ENCODE data around the gene WDR82.

The WDR82 gene

GRCh38 chr3:52217409-52217805, 61.0 kb downstream of the WDR82 start:
- Histone ChIP-seq H3K27me3 (ENCODE audit: low read depth, low read length) (no peaks in the 10 kb centered on the region), H3K9me3 (ENCODE audit: control insufficient read depth in 1 of 2, low read length in 2 of 2) (no peaks in the 10 kb centered on the region), H3K36me3 (ENCODE audit: control insufficient read depth in 1 of 2, insufficient read depth in 2 of 2, low read length in 2 of 2) (peaks cover 24 to 32% of the 10 kb centered on the region in 2 donors), H3K4me1 (ENCODE audit: control insufficient read depth in 1 of 2, insufficient read depth in 2 of 2, low read length in 2 of 2) (peaks cover 9 to 26% of the 10 kb centered on the region in 2 donors), H3K27ac (ENCODE audit: low read length) (peak overlapping the region; percentile 87), H3K4me3 (ENCODE audit: low read depth in 1 of 2, low read length in 2 of 2) (no peak overlapping the region)

DNA sequence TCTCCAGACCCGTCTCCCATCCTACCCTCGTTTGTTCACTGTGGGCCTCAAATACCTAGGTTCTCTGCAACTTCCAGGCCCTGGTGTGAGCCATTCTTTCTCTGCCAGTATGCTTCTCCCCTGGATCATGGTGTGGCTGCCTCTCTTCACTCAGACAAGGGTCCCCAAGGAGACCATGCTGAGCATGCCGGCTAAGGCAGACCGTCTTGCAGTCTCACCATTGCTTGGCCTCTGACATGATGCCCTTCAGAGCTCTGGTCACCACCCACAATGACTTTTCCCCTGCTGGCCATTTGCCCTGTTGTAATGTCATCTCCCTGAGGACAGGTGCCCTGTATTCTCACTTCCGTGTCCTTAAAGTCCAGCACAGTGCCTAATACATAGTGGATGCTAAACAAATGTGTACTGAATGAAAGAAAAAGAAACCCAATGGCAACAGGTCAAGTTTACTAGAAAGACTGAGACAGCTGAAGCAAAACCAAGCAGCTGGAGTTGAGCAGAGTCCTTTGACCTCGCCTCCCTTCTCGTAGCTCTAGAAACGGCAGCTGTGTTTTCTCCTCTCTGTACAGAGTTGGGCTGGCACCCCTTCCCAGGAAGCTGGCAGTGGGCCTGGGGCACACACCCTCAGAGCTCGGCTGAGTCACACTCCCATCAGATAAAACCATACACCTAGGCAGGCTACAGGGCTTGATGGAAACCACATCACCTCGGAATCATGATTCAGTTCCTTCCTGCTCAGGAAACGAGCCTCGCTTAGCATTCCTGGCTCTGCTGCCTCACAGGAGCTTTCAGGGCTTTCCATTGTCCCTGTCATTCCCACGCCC, 61.7 kb downstream of the WDR82 start:
- H3K4me3 ChIP-seq (ENCODE audit: low read depth in 1 of 2, low read length in 2 of 2): no peak overlapping the region
- peak overlapping the region; percentile 87 for H3K27ac ChIP-seq (ENCODE audit: low read length)
- no peaks in the 10 kb centered on the region for H3K9me3 ChIP-seq (ENCODE audit: control insufficient read depth in 1 of 2, low read length in 2 of 2)
- peaks cover 9 to 26% of the 10 kb centered on the region in 2 donors for H3K4me1 ChIP-seq (ENCODE audit: control insufficient read depth in 1 of 2, insufficient read depth in 2 of 2, low read length in 2 of 2)
- no peaks in the 10 kb centered on the region for H3K27me3 ChIP-seq (ENCODE audit: low read depth, low read length)
- peaks cover 29 to 38% of the 10 kb centered on the region in 2 donors for H3K36me3 ChIP-seq (ENCODE audit: control insufficient read depth in 1 of 2, insufficient read depth in 2 of 2, low read length in 2 of 2)

GRCh38 chr3:52215351-52215750, 63.1 kb downstream of the WDR82 start:
- no peaks in the 10 kb centered on the region for H3K9me3 ChIP-seq (ENCODE audit: control insufficient read depth in 1 of 2, low read length in 2 of 2)
- no peaks in the 10 kb centered on the region for H3K27me3 ChIP-seq (ENCODE audit: low read depth, low read length)
- peaks cover 9 to 20% of the 10 kb centered on the region in 2 donors for H3K4me1 ChIP-seq (ENCODE audit: control insufficient read depth in 1 of 2, insufficient read depth in 2 of 2, low read length in 2 of 2)
- H3K27ac ChIP-seq (ENCODE audit: low read length): no peak overlapping the region
- H3K36me3 ChIP-seq (ENCODE audit: control insufficient read depth in 1 of 2, insufficient read depth in 2 of 2, low read length in 2 of 2): peaks cover 40 to 53% of the 10 kb centered on the region in 2 donors
- H3K4me3 ChIP-seq (ENCODE audit: low read depth in 1 of 2, low read length in 2 of 2): no peak overlapping the region

GRCh38 chr3:52213901-52214300, 64.5 kb downstream of the WDR82 start:
- no peaks in the 10 kb centered on the region for H3K9me3 ChIP-seq (ENCODE audit: control insufficient read depth in 1 of 2, low read length in 2 of 2)
- peaks cover 53 to 67% of the 10 kb centered on the region in 2 donors for H3K36me3 ChIP-seq (ENCODE audit: control insufficient read depth in 1 of 2, insufficient read depth in 2 of 2, low read length in 2 of 2)
- no peak overlapping the region for H3K4me3 ChIP-seq (ENCODE audit: low read depth in 1 of 2, low read length in 2 of 2)
- no peak overlapping the region for H3K27ac ChIP-seq (ENCODE audit: low read length)
- peaks cover 9 to 20% of the 10 kb centered on the region in 2 donors for H3K4me1 ChIP-seq (ENCODE audit: control insufficient read depth in 1 of 2, insufficient read depth in 2 of 2, low read length in 2 of 2)
- no peaks in the 10 kb centered on the region for H3K27me3 ChIP-seq (ENCODE audit: low read depth, low read length)

DNA sequence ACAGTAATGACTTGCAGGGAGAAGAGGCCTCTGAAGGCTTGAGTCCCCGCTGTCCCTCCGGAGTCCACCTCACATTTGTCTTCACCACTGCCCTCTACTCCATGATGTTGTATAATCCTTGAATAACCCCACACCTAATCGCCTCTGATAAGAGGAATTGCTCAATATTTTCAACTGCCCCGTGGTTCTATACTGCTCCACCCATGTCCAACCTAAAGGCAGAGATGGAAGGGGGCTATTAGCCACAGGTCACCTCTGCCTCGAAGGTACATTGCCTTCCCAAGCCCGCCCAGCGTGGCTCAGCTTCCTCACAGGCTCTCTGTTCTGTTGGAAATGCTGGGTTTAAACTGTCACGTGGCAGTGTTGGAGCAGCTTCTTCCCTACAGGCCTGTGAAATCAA, 65.4 kb downstream of the WDR82 start:
- Histone ChIP-seq H3K4me3 (ENCODE audit: low read depth in 1 of 2, low read length in 2 of 2) (no peak overlapping the region), H3K36me3 (ENCODE audit: control insufficient read depth in 1 of 2, insufficient read depth in 2 of 2, low read length in 2 of 2) (peaks cover 62 to 76% of the 10 kb centered on the region in 2 donors), H3K9me3 (ENCODE audit: control insufficient read depth in 1 of 2, low read length in 2 of 2) (no peaks in the 10 kb centered on the region), H3K4me1 (ENCODE audit: control insufficient read depth in 1 of 2, insufficient read depth in 2 of 2, low read length in 2 of 2) (peaks cover 9 to 17% of the 10 kb centered on the region in 2 donors), H3K27me3 (ENCODE audit: low read depth, low read length) (no peaks in the 10 kb centered on the region), H3K27ac (ENCODE audit: low read length) (no peak overlapping the region)

GRCh38 chr3:52211268-52211891, 67.1 kb downstream of the WDR82 start:
- H3K9me3 ChIP-seq (ENCODE audit: control insufficient read depth in 1 of 2, low read length in 2 of 2): no peaks in the 10 kb centered on the region
- no peak overlapping the region for H3K4me3 ChIP-seq (ENCODE audit: low read depth in 1 of 2, low read length in 2 of 2)
- peaks cover under 1 to 2% of the 10 kb centered on the region in 2 donors for H3K4me1 ChIP-seq (ENCODE audit: control insufficient read depth in 1 of 2, insufficient read depth in 2 of 2, low read length in 2 of 2)
- H3K36me3 ChIP-seq (ENCODE audit: control insufficient read depth in 1 of 2, insufficient read depth in 2 of 2, low read length in 2 of 2): peaks cover 71 to 88% of the 10 kb centered on the region in 2 donors
- H3K27me3 ChIP-seq (ENCODE audit: low read depth, low read length): no peaks in the 10 kb centered on the region
- no peak overlapping the region for H3K27ac ChIP-seq (ENCODE audit: low read length)

- no peaks in the 10 kb centered on the region for H3K4me1 ChIP-seq (ENCODE audit: control insufficient read depth in 1 of 2, insufficient read depth in 2 of 2, low read length in 2 of 2)
- no peaks in the 10 kb centered on the region for H3K9me3 ChIP-seq (ENCODE audit: control insufficient read depth in 1 of 2, low read length in 2 of 2)
- no peak overlapping the region for H3K4me3 ChIP-seq (ENCODE audit: low read depth in 1 of 2, low read length in 2 of 2)
- no peak overlapping the region for H3K27ac ChIP-seq (ENCODE audit: low read length)
- no peaks in the 10 kb centered on the region for H3K27me3 ChIP-seq (ENCODE audit: low read depth, low read length)
- H3K36me3 ChIP-seq (ENCODE audit: control insufficient read depth in 1 of 2, insufficient read depth in 2 of 2, low read length in 2 of 2): peaks cover 77 to 93% of the 10 kb centered on the region in 2 donors
Measured at GRCh38 chr3:52210550-52211046, 67.9 kb downstream of the WDR82 start.

DNA sequence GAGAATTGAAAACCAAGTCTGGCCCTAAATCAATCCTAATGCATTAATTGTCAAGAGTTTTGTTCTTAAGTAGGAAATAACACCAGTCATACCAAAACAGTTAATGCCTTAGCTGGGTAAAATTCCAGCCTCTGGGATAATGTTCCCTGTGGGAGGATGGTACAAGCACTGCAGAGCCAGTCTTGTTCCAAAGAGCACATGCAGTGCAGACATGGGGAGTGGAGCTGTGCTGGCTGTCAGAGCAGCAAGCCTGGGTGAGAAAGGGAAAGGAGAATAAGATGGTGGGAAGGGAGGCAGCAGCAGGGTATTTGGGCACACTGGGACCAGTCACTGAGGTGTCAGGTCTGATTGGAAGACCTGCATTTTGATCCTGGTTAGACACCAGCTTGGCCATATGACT, 68.4 kb downstream of the WDR82 start:
- H3K36me3 ChIP-seq (ENCODE audit: control insufficient read depth in 1 of 2, insufficient read depth in 2 of 2, low read length in 2 of 2): peaks cover 77 to 93% of the 10 kb centered on the region in 2 donors
- no peak overlapping the region for H3K27ac ChIP-seq (ENCODE audit: low read length)

GRCh38 chr3:52208556-52208955, 69.9 kb downstream of the WDR82 start:
- H3K27ac ChIP-seq (ENCODE audit: low read length): no peak overlapping the region
- no peak overlapping the region for H3K4me3 ChIP-seq (ENCODE audit: low read depth in 1 of 2, low read length in 2 of 2)

More for the DNA sequence above, 68.4 kb downstream of the WDR82 start:
- Histone ChIP-seq H3K4me3 (ENCODE audit: low read depth in 1 of 2, low read length in 2 of 2) (no peak overlapping the region), H3K4me1 (ENCODE audit: control insufficient read depth in 1 of 2, insufficient read depth in 2 of 2, low read length in 2 of 2) (no peaks in the 10 kb centered on the region), H3K9me3 (ENCODE audit: control insufficient read depth in 1 of 2, low read length in 2 of 2) (no peaks in the 10 kb centered on the region), H3K27me3 (ENCODE audit: low read depth, low read length) (no peaks in the 10 kb centered on the region)

GRCh38 chr3:52205727-52206372, 72.6 kb downstream of the WDR82 start:
- Histone ChIP-seq H3K4me3 (ENCODE audit: low read depth in 1 of 2, low read length in 2 of 2) (no peak overlapping the region), H3K36me3 (ENCODE audit: control insufficient read depth in 1 of 2, insufficient read depth in 2 of 2, low read length in 2 of 2) (peaks cover 73 to 80% of the 10 kb centered on the region in 2 donors), H3K9me3 (ENCODE audit: control insufficient read depth in 1 of 2, low read length in 2 of 2) (no peaks in the 10 kb centered on the region), H3K4me1 (ENCODE audit: control insufficient read depth in 1 of 2, insufficient read depth in 2 of 2, low read length in 2 of 2) (peaks cover 0 to 4% of the 10 kb centered on the region in 2 donors), H3K27me3 (ENCODE audit: low read depth, low read length) (no peaks in the 10 kb centered on the region), H3K27ac (ENCODE audit: low read length) (no peak overlapping the region)

More at GRCh38 chr3:52208556-52208955, 69.9 kb downstream of the WDR82 start:
- Histone ChIP-seq H3K27me3 (ENCODE audit: low read depth, low read length) (no peaks in the 10 kb centered on the region), H3K9me3 (ENCODE audit: control insufficient read depth in 1 of 2, low read length in 2 of 2) (no peaks in the 10 kb centered on the region), H3K4me1 (ENCODE audit: control insufficient read depth in 1 of 2, insufficient read depth in 2 of 2, low read length in 2 of 2) (no peaks in the 10 kb centered on the region), H3K36me3 (ENCODE audit: control insufficient read depth in 1 of 2, insufficient read depth in 2 of 2, low read length in 2 of 2) (peaks cover 76 to 91% of the 10 kb centered on the region in 2 donors)

Measured in muscle layer of duodenum (tissue), 2 donors.